Stimulated activated CD4-positive, alpha-beta T cell treated with anti-CD3 and anti-CD28 coated beads, Interleukin-2, amount 100 ng/mL, for 24 hours (primary cell): ENCODE data around the gene GNAZ.
"Not testable (repeated sequence)": the region's sequence is repeated elsewhere in the genome, so short reads cannot be mapped to it uniquely, and the experiment has no call there.

Source experiments
- DNase-seq, 2 donors: peaks; one replicate each; pipeline ENCODE4 v3.0.0-alpha.2; 2020

The GNAZ gene

DNA sequence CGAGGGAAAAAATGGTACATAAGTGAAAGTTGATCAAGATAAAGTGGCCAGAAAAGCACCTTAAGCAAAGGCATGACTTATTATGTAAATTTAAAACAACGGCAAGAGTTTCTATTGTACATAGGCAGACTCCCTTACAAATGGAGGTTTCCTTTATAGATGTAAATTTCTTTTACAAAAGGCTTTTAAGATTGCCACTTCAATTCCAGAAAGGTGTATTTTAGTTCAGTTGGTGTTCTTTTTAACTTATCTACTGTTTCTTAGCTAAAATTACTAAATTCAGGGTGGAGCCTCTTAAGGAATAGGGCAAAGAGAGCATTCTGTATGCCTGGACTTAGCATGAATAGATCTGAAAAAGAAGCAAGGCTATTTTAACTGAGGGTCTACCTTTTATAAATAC lies 24.9 kb upstream of the GNAZ start:
- DNase-seq: no peak

DNA sequence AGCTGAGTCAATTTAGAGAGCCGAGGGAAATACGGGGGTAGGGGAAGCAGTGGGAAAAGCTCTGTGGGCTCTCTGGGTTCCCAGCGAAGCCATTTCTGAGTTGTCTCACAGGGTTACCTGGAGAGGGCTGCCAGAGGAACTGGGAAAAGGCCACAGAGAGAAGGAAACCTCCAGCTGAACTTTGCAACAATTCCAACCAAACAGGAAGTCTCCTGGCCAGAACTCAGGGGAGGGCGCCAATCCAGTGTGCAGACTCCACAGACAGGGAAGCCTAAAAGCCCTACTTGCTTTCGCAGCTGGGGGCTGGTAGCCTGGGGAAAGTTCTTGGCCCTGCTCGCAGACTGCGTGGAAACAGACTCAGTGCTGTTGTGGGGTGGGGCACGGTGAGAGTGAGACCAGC lies 23.1 kb upstream of the GNAZ start:
- DNase-seq: no peak

DNA sequence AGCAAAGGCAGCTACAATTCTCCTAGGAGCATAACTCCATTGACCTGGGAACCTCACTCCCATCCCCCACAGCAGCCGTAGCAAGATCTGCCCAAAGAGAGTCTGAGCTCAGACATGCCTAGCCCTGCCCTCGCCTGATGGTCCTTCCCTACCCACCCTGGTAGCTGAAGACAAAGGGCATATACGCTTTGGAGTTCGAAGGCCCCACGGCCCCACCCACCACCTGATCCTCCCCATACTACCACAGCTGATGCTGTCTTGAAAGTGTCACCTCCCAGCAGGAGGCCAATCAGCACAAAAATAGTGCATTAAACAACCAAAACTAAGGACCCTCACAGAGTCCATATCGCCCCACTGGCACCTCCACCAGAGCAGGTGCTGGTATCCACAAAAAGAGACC lies 22.6 kb upstream of the GNAZ start:
- DNase-seq: no peak

DNA sequence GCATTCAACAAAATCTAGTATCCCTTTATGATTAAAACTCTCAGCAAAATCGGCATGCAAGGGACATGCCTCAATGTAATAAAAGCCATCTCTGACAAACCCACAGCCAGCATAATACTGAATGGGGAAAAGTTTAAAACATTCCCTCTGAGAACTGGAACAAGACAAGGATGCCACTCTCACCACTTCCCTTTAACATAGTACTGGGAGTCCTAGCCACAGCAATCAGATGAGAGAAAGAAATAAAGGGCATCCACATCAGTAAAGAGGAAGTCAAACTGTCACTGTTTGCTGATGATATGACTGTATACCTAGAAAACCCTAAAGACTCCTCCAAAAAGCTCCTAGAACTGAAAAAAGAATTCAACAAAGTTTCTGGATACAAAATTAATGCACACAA lies 19.8 kb upstream of the GNAZ start:
- DNase-seq: not testable (repeated sequence)

DNA sequence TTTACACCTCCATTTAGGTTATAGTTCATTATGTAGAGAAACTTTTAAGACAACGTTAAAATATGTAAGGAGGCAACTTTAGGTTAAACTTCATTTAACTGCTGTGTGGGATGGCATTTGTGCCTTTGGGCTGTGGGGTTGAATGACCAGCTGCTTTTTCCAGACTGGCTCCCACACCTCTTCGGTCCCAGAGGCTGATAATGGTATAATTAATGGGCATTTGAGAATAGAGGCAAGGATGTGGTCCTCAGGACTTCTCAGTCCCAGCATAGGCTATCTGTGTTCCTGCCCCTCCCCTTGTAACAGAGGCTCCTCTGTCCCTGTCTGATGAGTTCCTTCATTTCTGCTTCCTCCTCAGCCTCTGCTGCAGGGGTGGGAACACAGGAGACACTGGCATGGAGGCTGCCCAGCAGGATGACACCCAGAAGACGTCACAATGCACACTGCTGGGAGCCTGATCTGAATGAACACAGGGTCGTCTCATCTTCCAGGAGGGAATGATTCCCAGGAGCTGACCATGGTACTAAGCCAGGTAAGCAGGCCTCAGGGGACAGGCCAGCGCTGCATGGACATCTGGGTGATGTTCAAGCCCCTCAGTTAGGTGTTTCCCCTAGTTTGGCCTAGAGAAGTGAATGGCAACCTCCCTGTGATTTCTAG lies 17.1 kb upstream of the GNAZ start:
- no peak for DNase-seq

DNA sequence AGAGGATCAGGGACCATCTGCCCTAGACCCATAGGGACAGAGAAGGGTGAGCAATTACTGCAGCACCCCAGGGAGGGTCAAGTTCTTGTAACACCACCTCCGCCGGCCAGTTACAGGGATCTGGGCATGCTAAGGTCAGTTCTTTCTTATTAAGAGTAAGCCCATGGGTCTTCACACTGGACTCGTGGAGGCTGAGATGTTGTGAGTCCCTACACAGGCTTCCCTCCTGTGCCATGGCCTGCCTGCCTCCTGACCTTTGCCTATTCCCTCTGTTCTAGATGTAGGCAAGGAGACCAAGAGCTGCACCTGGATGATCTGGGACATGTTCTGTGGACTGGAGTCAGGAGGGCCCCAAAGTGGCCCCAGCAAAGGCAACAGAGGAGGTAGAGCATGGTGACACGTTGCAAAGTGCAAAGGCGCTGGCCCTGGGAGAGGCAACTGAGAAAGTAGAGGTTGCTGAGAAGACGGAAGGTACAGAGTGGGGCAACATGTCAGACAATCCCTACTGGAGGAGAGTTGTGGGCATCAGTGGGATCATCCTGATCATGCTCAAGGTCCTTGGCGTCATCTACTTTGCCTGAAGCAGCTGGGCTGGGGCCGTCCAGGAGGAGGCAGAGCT lies 16.3 kb upstream of the GNAZ start:
- no peak for DNase-seq

DNA sequence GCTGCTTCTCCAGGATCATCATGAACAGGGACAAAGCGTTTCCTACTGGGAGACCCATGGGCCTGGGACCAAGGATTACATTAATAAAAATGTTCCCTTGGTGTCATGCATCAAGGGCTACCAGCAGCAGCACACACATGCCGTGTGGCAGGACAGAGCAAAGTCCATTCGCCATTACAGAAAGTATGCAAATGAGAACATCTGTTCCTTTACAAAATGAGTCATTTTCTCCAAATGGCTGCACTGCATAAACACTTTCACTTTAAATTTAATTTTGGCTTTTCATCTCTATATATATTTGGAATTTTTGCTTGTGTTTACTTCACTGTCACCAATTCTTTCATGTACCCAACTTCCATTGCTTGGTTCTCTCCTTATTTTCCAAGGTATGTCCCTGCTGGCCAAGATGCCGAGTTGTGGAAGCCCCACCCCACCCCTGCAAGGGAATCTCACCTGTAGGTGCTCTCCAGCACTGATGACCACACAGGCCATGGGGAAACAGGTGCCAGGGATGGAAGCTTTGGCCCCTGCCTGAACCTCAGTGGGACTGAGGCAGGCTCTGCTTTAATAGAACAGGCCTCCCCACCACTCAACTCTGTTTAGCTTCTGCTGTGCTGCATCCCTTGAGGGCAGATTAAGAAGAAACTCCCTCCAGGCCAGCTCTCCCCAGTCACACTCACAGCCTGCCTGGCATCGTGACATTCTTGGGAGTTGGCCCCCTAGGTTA lies 15.6 kb upstream of the GNAZ start:
- no peak for DNase-seq

DNA sequence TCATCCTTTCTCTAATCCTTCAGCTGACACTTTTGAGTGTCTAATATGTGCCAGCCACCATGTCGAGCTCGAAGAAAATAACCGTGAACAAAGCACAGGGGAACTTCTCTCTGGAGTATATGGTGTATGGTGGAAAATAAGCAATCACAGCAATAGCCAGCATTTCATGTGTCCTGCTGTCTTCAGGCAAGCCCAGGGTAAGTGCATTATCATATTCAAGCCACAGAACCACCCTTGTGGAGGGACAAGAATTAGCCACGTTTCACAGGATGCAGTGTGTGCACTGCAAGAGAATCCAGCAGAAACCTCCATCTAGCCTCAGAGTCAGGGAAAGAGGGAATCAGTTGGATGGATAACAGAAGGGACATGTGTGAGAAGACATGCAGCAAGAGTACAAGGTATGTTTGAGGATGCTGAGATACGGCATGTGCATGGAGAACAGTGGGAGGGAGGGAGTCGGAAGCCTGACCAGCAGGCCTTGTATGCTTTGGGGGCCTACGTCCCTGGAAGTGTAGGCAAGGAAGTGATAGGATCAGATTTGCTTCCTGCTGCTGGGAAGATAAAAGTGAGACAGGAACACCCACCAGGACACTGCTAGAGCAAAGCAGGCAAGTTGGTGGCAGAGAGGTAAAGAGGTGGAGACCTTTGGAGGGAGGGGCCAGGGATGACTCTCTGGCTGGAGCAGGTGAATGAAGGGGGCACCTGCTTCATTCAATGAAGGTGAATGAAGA lies 14.7 kb upstream of the GNAZ start:
- no peak for DNase-seq

DNA sequence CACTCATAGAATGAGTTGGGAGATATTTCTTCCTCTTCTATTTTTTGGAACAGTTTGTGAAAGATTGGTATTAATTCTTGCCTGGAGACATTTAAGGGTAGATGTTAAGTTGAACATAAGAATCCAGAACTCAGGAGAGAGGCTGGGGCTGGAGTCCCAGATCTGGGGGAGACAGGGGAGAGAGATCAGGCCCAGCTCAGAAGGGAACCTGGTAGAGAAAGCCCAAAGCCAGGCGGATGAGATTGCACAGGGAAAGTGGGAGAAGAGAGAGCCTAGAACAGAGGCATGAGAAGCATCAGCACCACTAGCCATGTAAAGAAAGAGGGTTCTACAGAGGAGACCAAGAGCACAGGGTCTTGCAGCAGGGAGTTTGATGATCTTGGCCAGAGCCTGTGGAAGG lies 13.0 kb upstream of the GNAZ start:
- no peak for DNase-seq

DNA sequence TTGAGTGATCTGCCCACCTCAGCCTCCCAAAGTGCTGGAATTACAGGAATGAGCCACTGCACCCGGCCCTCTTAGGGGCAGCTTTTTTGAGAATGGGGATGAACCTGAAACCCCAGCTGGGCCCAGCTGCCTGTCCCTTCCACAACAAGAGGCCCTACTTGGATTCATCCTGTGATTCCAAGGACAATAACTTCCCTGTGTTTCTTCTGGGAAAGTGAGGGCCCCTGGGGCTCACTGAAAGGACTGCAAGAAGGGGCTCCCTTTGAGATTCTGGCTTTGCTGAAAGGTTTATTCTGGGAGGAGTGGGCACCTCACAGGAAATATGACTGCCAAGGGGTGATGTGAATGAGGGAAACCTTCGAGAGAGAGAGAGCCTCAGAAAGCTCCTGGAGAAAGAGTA lies 12.3 kb upstream of the GNAZ start:
- DNase-seq: no peak

DNA sequence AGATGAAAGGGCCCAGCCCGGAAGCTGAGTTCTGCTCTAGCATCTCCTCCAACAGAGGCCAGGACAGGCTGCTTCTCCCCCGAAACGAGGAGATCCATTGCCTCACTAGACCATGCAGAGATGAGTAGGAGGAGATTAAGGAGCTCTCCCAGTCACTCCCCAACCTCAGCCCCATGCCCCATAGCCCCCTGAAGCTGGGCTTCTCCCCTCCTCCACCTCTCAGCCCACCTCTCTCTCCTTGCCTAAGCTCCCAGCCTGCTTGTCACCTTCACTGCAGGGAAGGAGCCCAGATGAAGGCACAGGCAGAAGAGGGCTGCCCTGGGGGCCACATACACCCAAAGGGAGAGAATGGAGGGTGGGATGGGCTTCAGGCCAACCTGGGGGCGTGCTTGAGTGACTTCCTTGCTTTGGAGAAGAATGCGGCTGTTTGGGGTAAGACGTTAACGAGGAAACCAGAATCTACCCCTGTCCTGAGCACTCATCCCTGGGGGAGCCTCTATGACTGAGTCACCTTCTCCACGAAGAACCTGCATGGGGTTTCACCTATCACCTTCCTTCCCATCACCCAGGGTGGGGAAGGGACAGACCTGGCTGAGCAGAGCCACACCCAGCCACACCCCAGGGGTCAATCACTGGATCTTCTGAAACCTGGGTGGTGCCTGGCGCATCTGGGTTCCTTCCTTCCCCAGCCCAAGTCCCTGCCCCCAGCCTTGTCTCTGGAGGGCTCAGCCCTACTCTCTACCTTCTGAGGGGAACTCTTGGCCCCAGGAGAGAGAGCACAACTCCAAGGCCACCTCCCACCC lies 11.6 kb upstream of the GNAZ start:
- no peak for DNase-seq

DNA sequence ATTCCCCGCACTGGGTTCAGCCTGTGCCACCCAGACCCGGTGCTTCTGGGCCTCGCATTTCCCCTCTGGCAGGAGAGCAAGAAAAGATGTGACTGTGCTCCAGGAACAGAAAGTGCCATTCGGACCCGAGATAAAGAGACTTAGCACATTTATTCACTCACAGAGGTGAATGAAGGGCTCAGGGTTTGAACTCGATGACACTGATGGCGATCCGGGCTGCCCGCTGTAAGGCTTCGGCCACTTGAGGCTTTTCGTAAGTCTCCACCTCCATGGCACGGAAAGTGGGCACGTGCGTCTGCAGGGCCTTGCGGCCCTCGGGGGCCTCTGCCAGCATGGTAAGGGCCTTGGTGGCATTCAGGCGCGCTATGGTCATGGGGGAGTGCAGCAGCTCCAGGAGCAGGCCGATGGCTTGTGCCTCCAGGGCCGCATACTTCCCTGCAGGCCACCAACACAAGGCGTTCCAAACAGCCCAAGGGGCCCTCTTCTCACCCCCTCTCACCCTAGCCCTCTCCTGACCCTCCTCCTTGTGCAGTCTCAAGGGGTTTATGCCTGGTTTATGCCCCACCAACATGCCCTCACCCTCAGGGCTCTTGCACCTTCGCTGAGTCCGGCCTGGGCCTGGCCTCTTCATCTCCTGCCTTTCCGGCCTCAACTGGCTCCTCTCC lies 10.9 kb upstream of the GNAZ start:
- DNase-seq: no peak

DNA sequence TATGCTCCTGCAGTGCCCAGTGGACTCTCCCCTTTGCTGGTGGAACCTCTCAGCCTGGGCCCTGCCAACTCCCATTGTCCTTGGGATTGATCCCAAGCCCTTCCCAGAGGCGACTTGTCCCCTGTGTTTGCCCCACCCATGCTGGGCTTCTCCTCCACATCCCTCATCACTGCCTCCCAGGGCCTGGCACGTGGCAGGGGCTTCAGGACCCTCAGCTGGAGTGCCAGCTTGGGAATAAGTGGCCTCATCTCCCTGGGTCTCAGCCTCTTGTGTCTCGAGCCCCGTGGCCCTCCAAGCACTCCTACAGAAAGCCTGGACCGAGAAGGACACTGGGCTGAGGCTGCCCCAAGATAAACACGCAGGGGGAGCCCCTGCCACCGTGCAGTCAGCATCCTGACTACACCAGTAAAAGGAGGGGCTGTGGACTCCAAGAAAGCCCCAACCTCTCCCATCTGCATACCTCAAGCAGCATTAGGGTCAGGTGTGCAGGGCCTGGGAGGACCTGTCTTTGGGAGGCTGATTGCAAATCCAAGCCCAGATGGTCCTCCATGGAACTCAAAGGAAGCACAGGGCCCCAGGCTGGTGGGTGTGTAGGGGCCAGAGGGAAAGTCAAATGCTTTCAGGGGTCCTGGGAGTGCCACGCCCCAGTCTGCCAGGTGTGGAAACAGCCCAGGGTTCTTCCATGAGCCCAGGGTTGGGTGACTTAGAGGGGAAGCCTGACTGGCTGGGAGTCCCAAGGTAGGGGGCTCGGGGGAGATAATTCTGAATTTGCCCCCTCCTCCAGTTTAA lies 9.5 kb upstream of the GNAZ start:
- no peak for DNase-seq

DNA sequence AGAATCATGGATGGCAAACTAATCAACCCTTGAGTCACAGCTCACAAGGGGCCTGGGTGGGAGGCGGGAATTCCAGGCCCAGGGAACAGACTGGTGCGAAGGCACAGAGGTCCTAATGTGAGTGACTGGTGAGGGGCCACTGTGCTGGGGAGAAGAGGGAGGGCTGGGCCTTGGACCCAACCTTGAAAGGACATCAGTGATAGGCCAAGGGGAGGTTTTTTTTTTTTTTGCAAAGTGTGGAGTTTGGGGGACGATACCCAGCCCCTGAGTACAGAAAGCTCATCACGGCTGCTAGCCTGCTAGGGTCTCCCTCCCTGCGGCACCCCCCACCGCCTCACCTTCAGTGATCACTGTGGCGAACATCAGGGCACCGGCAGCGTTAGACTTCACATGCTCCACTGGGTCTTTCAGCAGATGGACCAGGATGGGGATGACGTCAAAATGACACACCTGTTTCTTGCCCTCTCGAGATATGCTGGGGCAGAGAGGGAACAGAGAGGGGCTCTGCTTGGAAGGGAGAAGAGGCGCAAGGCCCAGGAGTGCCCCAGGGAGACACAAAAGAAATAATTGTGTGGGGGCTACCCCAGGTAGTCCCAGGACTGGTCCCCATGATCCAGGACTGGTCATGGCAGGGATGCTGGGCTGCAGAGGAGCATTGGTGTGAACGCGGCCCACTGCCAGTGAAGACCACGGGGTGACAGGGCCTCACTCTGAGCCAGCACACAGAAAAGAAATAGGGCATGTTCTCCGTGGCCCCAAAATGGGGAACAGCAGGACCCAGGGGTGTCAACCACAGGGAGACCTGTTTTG lies 8.6 kb upstream of the GNAZ start:
- no peak for DNase-seq

DNA sequence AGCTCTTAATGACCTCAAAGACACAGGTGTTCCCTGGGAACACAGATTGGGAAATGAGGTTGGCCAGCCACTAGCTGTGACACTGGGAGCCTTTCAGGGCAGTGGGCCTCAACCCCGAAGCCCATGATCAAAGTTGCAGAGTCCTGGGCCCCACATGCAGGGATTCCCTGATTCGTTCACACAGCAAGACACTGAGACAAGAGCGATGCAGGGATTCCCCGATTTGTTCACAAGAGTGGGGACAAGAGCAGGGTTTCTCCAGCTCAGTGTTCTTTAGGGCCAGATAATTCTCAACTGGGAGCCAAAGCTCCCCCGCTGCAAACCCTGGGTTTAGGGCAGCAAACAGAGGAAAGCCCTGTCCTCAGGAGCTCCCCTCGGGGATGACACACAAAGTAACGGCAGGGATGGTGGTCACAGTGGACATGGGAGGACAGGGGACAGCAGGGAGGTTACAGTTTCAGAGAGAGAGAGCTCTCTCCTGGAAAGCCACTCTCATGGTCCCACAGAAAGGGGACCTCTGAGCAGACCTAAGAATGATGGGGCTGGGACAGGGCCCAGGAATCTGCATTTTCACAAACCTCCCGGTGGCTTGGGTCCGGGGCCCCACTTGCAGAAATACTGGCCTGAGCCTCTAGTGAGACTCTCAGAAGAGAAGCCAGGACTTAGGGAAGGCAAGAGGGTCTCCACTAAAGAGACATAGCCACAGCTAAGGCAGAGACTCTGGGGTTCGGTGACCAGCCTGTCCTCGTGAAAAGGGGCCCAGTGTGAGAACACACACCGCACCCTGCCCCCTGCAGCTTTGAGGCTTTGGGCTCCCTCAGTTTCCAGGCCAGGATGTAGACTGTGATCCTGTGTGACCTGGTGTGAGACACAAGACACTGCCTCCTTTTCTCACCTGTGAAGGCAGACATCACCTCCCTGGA lies 7.4 kb upstream of the GNAZ start:
- DNase-seq: no peak

DNA sequence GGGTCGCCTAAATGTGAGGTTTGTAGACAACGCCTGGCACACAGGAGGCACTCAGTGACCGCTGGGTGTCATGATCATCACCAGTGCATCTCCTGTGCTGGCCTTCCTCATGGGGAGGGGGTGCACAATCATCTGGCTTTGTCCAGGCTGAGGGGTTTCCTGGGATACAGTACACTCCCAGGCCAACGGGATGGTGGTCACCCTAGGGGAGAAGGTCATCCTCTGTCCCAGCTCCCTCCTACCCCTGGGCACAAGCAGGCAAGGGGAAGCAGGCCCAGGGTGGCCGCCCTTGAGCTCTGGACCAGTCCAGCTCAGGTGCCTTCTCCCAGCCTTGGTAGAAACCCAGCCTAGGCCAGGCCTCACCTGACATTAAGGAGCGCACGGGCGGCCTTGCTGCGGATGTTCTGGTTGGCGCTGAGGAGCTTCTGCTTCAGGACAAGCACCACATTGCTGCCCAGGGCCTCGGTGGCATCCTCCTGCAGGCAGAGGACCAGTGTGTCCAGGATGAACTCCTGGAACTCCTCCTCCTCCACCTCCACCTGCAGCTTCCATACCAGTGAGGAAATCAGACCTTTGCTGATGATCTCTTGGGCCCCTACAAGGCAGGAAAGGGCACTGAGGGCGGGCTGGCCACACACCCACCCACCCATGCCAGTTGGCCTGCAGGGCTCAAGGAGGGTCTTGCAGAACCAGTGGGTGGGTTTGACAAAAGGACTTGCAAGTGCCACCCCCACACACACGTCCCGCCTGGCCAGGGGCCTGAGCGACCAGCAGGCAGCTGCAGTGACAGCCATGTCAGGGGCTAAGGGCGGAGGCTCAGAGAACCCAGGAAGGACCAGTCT lies 6.6 kb upstream of the GNAZ start:
- no peak for DNase-seq

DNA sequence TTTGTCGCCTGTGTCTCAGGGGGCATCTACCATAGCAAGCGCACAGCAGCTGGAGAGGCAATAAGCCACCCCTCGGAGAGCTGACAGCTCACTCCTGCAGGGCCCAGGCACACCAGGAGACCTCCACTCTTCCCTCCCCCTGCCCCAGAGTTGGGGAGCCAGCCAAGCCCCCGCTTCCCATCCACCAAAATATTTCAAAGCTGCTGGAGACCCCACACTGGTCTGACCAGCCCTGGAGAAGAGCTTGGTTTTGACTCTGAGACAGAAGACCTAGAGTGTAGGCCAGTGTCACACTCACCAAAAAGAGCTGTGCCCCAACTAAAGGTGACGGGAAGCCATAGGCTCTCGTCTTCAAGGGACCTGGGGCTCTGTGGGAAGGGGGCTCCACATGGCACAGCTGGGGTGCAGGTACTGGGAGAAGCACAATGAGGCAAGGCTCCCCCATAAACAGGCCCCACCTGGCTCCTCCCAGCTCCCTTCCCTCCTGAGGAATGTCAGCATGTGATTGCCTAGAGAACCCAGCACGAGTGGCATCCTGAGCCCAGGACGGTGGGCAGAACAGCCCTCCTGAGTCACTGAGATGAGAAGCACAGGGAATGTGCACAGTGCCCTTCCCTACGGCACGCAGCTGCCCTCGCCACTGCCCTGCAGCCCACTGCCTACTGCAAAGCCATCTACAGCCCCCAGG lies 5.8 kb upstream of the GNAZ start:
- DNase-seq: peak in 1 of 2 donors; percentile 15

DNA sequence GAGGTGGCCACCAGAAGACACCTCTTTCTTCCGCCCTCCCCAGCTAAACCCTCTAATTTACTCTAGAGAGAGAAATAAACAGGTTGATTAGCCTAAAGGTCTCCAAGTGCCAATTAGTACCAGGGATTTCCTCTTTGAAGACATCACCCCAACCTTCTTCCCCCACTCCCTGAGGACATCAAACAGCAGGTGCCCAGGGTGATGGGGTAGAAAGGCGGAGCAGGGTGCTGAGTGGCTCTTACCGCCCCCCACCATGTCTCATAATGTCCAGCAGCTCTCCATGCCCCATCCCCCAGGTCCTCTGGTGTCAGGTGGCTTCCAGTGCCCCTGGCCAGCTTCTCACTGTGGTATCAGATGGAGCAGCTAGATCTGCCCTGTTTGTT lies 5.3 kb upstream of the GNAZ start:
- no peak for DNase-seq
